Glutamatergic neuron (in vitro differentiated cells): ENCODE results near the gene CEP76. TPM values are rescaled to one million over a fixed set of nuclear protein-coding genes. Genes with fewer than 3 reads are reported as not detected.
A peak's percentile ranks its signal among the peaks of the same experiment; 100 is the strongest.

Experiments used
- DNase-seq: peaks from one replicate; pipeline ENCODE4 v3.0.0; 2022
- H3K27ac Mint-ChIP-seq: one replicate; pipeline ENCODE4 v1.8.0; 2020; ENCODE audit warnings: mild to moderate bottlenecking, mixed read lengths, inconsistent platforms; ENCODE audit not compliant: unreplicated experiment
- H3K27me3 Mint-ChIP-seq: one replicate; pipeline ENCODE4 v1.8.0; 2020; ENCODE audit warnings: mild to moderate bottlenecking, moderate library complexity, mixed read lengths, inconsistent platforms; ENCODE audit not compliant: unreplicated experiment
- H3K36me3 Mint-ChIP-seq: one replicate; pipeline ENCODE4 v1.8.0; 2020; ENCODE audit warnings: mild to moderate bottlenecking, mixed read lengths, inconsistent platforms; ENCODE audit not compliant: unreplicated experiment
- H3K4me1 Mint-ChIP-seq: one replicate; pipeline ENCODE4 v1.8.0; 2020; ENCODE audit warnings: mild to moderate bottlenecking, low read depth, mixed read lengths, inconsistent platforms; ENCODE audit not compliant: unreplicated experiment
- H3K4me3 Mint-ChIP-seq: one replicate; pipeline ENCODE4 v1.8.0; 2020; ENCODE audit warnings: mild to moderate bottlenecking, mixed read lengths, inconsistent platforms; ENCODE audit not compliant: unreplicated experiment
- H3K9me3 Mint-ChIP-seq: one replicate; pipeline ENCODE4 v1.8.0; 2020; ENCODE audit warnings: mild to moderate bottlenecking, moderate library complexity, mixed read lengths, inconsistent platforms; ENCODE audit not compliant: unreplicated experiment
- total RNA-seq: library from RNA; stranded (reverse); fragmentation: NEBNext Ultra II Directional; extraction: Animal tissue kit (Norgen Biotek cat#: 25700); gene quantifications from one replicate; pipeline ENCODE4 v1.2.1, GENCODE V29; 2021; ENCODE audit not compliant: unreplicated experiment
- TF ChIP-seq, protein P1 (sequence below): fragments of 200-600 bp; sonication (generic); IDR thresholded peaks from one replicate; pipeline ENCODE4 v1.5.0; 2021; ENCODE audit not compliant: partially characterized antibody, unreplicated experiment

The CEP76 gene
- total RNA-seq, 1 donor from 2014 or later: 19.2 TPM

DNA sequence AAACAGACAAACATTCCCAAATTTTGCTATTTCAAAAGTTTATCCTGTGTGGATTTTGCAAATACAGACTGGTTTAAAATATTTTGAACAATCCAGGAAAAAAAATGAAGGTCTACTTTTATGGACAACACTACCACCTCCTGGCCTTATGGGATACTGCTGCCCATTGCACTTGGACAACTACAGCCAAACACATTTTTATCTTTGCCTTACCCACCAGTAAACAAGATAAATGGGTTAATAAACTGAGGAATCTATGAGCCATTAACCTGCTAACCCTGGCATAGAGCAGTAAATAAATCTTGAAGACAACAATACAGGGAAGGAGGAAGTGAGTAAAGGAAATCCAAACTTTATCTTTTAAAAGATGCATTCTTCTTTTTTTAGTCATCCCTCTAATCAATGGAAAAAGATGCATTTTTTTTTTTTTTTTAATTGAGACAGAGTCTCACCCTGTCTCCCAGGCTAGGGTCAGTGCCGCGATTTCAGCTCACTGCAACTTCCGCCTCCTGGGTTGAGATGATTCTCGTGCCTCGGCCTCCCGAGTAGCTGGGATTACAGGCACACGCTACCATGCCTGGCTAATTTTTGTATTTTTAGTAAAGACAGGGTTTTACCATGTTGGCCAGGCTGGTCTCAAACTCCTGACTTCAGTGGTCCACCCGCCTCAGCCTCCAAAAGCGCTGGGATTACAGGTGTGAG lies 42.5 kb downstream of the CEP76 start:
- Mint-ChIP-seq H3K36me3 (no peaks in the 10 kb centered on the region), H3K4me1 (peaks cover 11% of the 10 kb centered on the region), H3K27ac (no peak overlapping the region), H3K4me3 (peak overlapping the region; percentile 21), H3K9me3 (peaks cover 10% of the 10 kb centered on the region), H3K27me3 (peaks cover 5% of the 10 kb centered on the region)
- TF ChIP-seq, protein P1, sequence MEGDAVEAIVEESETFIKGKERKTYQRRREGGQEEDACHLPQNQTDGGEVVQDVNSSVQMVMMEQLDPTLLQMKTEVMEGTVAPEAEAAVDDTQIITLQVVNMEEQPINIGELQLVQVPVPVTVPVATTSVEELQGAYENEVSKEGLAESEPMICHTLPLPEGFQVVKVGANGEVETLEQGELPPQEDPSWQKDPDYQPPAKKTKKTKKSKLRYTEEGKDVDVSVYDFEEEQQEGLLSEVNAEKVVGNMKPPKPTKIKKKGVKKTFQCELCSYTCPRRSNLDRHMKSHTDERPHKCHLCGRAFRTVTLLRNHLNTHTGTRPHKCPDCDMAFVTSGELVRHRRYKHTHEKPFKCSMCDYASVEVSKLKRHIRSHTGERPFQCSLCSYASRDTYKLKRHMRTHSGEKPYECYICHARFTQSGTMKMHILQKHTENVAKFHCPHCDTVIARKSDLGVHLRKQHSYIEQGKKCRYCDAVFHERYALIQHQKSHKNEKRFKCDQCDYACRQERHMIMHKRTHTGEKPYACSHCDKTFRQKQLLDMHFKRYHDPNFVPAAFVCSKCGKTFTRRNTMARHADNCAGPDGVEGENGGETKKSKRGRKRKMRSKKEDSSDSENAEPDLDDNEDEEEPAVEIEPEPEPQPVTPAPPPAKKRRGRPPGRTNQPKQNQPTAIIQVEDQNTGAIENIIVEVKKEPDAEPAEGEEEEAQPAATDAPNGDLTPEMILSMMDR: peak; percentile 78
- peak; percentile 46 for DNase-seq

DNA sequence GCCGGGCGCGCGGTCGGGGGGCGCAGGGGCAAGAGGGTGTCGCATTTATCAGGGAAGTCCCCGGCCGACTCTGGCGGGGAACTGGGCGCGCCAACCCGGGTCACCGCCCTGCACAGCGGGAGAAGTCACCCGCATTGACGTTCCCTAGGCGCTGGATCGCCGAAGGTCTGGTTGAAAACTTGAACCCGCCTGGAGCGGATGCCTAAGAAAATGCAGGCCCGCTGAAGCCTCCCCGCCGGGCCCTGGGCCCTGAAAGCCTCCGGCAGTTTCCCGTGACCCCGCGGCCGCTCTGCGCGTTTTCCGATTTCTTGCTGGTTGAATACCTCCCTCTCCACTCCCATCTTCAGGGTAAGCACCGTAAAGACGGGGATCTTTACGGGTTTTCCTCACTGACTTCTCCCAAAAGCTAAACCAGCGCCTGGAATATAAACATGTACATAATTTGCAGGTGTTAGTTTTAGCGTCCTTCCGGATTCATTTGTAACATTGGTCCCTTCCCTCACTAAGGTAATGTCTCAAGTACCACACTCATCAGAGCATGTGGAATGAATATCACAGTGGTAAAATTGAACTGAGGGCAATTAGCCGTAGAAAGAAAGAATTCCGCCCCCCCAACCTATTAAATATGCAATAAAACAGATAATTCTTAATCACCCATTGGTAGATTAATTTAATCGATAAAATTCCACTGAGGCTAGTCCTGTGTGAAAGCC lies 43.9 kb downstream of the CEP76 start:
- peak overlapping the region; percentile 48 for H3K27ac Mint-ChIP-seq
- H3K27me3 Mint-ChIP-seq: peaks cover 5% of the 10 kb centered on the region
- peak overlapping the region; percentile 95 for H3K4me3 Mint-ChIP-seq
- H3K36me3 Mint-ChIP-seq: no peaks in the 10 kb centered on the region
- peak; percentile 68 for DNase-seq
- H3K4me1 Mint-ChIP-seq: peaks cover 11% of the 10 kb centered on the region
- TF ChIP-seq, protein P1: no peak
- peaks cover 10% of the 10 kb centered on the region for H3K9me3 Mint-ChIP-seq

DNA sequence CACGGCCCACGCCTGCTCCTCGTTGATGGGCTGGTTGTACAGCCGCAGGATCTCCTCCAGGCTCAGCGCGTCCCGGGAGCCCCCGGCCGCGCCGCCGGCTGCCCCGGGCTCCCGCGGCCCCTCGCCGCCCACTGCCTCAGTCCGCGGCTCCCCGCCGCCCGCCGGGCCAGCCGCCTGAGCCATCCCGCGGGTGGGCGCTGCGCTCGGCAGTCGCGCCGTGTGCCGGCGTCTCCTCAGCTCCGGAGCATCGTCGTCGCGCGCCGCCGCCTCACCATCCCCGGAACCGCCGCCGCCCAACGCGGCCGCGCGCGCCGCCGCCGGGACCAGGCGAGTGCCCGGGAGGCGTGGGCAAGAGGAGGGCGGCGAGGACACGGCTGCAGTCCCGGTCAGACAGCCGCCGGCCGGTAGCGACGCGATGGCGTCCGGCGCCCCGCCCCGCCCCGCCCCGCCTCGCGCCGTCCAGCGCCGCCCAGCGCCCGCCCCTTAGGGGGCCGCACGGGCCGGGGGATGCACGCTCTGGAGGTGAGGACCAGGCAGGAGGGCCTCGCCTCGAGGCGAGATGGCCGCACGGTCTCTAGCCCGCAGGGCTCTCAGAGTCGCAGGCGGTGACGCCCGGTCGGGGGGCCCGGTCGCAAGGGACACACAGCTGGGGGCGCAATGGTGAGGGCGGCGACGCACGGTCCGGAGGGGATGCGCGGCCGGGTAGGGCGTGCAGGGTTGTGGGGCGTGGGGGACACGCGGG lies 44.7 kb downstream of the CEP76 start, which contains the start of gene SPIRE1:
Gene SPIRE1, minus strand, starts transcription at position 424 of the 742 bp plus-strand sequence. Its CDS starts 241 bp downstream, at position 183.
- Mint-ChIP-seq H3K27ac (peak within 1 kb of the TSS; percentile 83), H3K4me1 (peaks cover 11% of the 10 kb centered on the region), H3K9me3 (peaks cover 10% of the 10 kb centered on the region), H3K27me3 (peaks cover 5% of the 10 kb centered on the region), H3K36me3 (no peaks in the 10 kb centered on the region), H3K4me3 (peak within 1 kb of the TSS; percentile 95)
- peak; percentile 77 for DNase-seq
- TF ChIP-seq, protein P1: no peak

DNA sequence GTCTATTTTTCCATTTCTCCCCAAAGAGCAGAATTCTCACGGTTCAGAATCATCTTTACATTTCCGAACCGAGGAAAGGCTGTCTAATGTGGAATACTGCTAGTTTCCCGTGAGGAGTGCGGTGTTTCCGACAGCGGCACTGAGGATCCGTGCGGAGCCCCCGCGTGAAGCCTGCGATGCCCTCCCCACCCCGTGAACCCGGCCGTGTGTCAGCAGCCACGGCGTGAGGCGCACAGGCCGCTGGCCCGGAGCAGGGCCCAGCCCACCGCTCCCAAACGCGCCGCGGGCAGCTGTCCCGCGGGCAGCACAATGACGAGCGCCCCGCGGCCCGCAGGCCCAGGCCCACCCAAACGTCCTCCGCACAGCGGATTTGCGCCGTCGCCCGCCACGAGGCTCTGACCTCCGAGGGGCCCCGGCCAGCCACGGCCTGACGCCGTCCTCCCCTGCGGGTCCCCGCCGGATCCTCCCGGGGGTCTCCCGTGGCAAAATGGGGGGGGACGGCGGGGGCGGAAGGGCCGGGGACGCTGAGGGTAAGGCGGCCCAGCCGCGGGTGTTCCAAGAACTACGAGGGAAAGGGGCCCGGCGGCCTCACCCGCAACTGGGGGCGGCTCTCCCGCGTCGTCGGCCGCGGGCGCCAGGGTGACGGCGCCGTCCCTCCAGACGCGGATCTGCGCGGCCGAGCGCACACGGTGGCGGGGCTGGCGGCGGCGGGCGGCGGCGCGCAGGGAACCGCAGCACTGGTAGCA lies 45.4 kb downstream of the CEP76 start:
- H3K9me3 Mint-ChIP-seq: peaks cover 10% of the 10 kb centered on the region

More for the DNA sequence above, 45.4 kb downstream of the CEP76 start:
- Mint-ChIP-seq H3K27ac (peak overlapping the region; percentile 83), H3K27me3 (peaks cover 5% of the 10 kb centered on the region), H3K36me3 (no peaks in the 10 kb centered on the region), H3K4me3 (peak overlapping the region; percentile 88), H3K4me1 (peaks cover 16% of the 10 kb centered on the region)
- TF ChIP-seq, protein P1: no peak
- peak; percentile 66 for DNase-seq
